Left cardiac atrium (tissue), 4 donors: ENCODE measurements around the gene RABGAP1L. TPM values are rescaled to one million over a fixed set of nuclear protein-coding genes. Genes with fewer than 3 reads are reported as not detected.
"Not testable (repeated sequence)": the region's sequence is repeated elsewhere in the genome, so short reads cannot be mapped to it uniquely, and the experiment has no call there.

Experiments
- ATAC-seq, 2 donors: fragments of 200-7000 bp; cut with Tn5 transposase; one replicate each; pipeline ENCODE4 v1.9.1; 2020; ENCODE audit warnings: mild to moderate bottlenecking in 2 of 2, moderate library complexity in 2 of 2
- DNase-seq: peaks from one replicate; pipeline ENCODE4 v3.0.0-alpha.2; 2020
- intact Hi-C, 2 donors: fragments of 100-400 bp; cut with DNase I; formaldehyde crosslinking; loops; one replicate each; pipeline versions ENCODE4 v1.14.1 to v1.15.1; 2022 to 2023
- total RNA-seq, 2 donors: library from RNA; stranded (reverse); fragmentation: NEBNext Ultra II Directional; extraction: Animal tissue kit (Norgen Biotek cat#: 25700); gene quantifications; one replicate each; pipeline ENCODE4 v1.2.1, GENCODE V29; 2021
- donor health status: DM: no; HTN: yes; CAD: no.
- donor health status: DM: no; HTN: yes; CAD: no; lungs with severe emphysema.
- donor health status: DM: yes; HTN: yes; CAD: no.
- donor health status: Dilated cardiomyopathy.

RABGAP1L gene
- total RNA-seq, 2 donors from 2014 or later = 134 to 145 TPM

DNA sequence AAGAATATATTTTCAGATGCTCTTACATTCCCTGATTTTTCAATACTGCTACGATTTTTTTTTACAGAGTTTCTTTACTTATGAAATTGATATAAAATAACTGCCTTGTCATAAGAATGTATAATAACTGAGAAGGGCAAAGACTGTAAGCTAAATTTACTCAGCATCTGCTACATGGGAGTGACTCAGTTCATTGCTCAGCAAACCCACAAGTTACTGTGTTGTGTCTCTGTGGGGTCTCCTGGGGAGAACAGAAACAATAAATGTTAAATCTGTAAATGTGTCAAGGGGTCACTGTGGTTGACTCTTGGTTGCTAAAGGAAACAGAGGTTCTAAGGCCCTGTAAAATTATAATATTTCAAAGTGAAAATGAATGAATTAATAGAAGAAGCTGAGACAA lies 630.1 kb downstream of the RABGAP1L start:
- DNase-seq = no peak
- ATAC-seq = no peak
- intact Hi-C loops = no loop called here

DNA sequence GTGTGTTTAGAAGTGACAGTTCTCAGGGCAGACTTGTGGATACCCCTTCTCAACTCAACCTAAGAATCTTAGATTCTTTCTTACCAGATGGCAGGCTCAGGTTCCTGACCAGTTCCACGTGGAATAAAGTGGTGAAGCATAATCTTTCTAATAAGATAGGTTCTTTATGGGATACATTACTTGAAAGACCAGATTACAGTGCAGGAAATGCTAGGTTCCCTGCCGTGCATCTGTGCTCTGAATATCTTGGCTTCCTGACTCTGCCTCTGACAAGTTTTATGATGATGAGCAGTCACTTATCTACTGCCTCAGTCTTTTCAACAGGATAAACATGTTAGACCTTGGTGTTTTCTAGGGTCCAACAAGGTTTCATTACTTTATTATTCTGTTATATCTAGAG lies 632.5 kb downstream of the RABGAP1L start:
- intact Hi-C loops = no loop called here

GRCh38 chr1:174794861-174795260 lies 635.5 kb downstream of the RABGAP1L start:
- intact Hi-C loops = no loop called here
- DNase-seq = no peak
- no peak for ATAC-seq

More for the DNA sequence above, 632.5 kb downstream of the RABGAP1L start:
- ATAC-seq (no peak), DNase-seq (no peak)

- intact Hi-C loops = no loop called here
These were observed 636.5 kb downstream of the RABGAP1L start for GRCh38 chr1:174795806-174796205.

GRCh38 chr1:174797398-174797797 lies 638.1 kb downstream of the RABGAP1L start:
- DNase-seq (no peak), ATAC-seq (no peak)
- intact Hi-C loops = no loop called here

More at GRCh38 chr1:174795806-174796205, 636.5 kb downstream of the RABGAP1L start:
- DNase-seq = no peak
- ATAC-seq = no peak

DNA sequence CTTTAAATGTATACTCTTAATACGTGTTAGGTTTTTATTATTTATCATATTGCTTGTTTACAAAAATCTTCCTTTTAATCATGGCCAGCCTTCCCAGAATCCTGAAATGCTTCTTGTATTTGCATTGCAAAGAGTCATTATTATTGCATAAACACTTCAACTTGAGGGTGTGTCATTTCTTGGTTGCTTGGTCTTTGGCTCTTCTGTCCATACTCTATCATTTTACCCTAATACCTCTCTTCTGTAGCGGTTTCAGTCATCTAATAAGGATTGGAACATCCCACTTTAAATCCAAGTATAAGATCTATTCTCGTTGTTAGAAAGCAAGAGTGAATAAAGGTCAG lies 639.8 kb downstream of the RABGAP1L start:
- intact Hi-C loops = no loop called here
- no peak for ATAC-seq
- DNase-seq = no peak

DNA sequence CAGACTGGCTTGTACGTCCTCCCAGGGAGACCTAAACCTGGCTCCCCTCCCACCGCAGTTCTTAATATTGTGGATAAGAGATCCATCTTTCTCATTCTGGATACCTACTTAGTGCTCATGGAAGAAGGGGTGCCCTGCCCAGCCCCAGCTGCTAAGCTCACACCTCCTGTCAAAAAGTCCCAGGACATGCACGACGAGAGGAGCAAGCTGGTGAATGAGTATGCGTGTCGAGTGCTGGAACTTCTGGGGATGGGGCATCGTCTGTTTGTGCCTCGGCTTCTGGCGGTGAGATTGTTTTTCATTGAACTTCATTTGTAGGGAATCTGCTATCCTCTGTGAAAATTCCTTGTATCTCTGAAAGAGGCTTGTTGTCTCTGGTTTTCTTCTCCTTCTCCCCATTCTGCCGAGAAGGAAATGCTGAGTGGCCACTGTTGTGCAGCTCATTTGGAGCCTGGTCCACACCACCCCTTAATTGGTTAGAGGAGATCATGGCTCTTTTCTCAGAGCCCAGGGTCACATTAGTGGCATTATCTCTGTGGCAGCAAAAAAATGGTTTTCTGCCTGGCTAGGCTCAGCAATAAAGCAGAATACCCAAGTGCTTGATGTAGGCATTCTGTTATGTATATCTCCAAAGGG lies 641.0 kb downstream of the RABGAP1L start:
- intact Hi-C loops = no loop called here
- ATAC-seq (peak; percentile 29 to 33), DNase-seq (no peak)

DNA sequence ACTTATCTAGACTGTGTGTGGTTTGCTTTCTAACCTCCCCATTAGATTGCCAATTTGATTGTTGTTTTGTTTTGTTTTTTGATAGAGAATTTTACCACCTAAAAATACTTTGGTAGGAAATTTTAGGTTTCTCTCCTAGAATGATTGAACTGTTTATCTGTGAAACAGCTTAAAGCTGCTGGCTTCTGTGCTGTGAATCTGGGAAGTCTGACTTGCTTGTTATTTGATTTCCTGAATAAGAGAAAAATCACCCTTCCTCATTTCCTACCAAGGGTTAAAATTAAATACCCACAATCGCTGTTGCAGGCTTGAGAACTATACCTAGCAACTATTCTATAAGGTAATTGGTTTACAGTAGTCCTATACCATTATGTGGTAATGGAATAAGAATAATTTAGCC lies 641.6 kb downstream of the RABGAP1L start:
- ATAC-seq (no peak), DNase-seq (no peak)
- intact Hi-C loops = no loop called here

DNA sequence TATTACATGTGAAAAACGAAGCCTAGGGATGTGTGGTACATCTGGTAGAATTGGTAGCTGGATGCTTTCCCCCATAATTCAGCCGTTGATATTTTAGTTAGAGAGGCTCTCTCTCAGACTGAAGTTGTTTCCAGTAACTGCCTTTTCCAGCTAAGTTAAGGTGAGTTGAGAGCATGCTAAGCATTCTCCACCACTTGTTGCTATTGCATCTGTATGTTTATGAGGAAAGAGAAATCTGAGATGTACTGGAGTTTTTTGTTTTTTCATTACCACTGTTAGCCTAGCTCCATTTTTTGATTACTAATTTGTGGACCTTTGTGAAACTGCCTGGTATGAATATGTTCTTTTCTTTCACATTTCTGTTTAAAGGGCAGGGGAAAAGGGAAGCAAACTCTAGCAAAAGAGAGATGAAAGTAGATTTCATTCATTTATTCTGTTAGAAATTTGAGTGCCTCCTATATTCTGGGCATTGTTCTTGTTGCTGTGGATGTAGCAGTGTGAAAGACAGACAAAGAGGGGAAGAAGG lies 650.5 kb downstream of the RABGAP1L start:
- intact Hi-C loops = no loop called here
- ATAC-seq = no peak
- DNase-seq = no peak

GRCh38 chr1:174812016-174812415 lies 652.7 kb downstream of the RABGAP1L start:
- no peak for DNase-seq
- intact Hi-C loops = no loop called here
- ATAC-seq = no peak

DNA sequence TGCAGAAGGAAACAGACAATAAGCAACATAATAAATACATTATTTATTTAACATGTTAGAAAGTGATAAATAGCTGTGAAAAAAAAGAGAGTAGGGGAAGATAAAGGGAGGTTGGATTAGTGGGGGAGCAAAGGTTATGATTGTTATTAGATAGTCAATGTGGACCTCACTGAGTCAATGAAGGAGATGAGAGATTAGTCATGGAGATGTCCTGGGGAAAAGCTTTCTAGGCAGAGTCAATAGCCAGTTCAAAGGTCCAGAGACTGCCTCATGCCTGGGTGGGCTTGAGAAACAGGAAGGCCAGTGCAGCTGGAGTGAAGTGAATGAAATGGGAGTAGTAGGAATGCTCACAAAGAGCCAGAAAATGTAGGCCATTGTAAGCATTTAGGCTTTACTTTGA lies 653.3 kb downstream of the RABGAP1L start:
- ATAC-seq = no peak
- no peak for DNase-seq

DNA sequence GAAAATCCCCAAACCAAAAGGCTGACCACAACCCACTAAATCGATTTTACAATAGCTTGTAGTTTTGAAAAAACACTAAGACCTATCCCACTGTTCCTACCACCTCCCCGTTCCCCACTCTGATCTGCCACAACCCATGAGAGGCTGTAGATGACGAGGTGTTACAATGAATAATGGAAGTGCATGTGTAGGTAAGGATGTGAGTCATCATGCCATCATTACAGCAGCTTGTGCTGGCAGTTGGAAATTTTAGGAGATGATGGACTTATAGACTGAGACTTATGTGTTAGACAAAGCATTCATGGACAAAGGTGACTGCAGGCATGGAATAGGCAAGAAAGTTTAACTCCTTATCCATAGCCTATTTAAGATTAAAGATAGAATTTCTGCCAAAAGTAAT lies 655.7 kb downstream of the RABGAP1L start:
- intact Hi-C loops = no loop called here
- no peak for DNase-seq
- peak in 1 of 2 donors; percentile 25 for ATAC-seq

More for the DNA sequence above, 653.3 kb downstream of the RABGAP1L start:
- intact Hi-C loops = no loop called here

DNA sequence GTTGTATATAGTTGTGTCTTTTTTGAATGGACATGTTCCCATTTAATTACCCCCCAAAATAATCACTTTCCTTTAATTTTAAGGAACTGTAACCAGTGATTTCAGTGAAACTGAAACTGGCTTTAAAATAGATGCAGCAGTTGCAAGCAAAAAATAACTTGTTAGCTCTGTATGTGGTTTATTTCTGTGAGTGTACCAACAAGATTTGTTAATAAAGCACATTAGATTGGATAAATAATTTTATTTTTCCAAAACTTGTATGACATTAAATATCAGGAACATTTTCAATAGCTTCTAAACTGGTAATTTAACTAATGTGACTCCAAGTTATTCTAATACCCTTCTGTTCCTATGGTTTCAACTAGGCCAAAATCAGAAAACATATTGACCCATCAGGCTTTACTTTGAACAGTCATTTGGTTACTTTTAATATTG lies 656.2 kb downstream of the RABGAP1L start:
- no peak for DNase-seq
- ATAC-seq = no peak
- intact Hi-C loops = no loop called here

DNA sequence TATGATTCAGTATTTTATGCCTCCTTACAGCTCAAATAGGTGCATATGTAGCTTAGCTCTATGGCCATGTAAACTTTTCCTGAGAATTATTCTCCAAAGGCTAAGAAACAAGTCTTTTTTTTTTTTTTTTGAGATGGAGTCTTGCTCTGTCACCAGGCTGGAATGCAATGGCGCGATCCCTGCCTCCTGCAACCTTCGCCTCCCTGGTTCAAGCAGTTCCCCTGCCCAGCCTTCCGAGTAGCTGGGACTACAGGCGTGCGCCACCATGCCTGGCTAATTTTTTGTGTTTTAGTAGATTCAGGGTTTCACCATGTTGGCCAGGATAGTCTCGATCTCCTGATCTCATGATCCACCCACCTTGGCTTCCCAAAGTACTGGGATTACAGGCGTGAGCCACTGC lies 657.3 kb downstream of the RABGAP1L start:
- ATAC-seq, DNase-seq, intact Hi-C loops: not testable (repeated sequence)

DNA sequence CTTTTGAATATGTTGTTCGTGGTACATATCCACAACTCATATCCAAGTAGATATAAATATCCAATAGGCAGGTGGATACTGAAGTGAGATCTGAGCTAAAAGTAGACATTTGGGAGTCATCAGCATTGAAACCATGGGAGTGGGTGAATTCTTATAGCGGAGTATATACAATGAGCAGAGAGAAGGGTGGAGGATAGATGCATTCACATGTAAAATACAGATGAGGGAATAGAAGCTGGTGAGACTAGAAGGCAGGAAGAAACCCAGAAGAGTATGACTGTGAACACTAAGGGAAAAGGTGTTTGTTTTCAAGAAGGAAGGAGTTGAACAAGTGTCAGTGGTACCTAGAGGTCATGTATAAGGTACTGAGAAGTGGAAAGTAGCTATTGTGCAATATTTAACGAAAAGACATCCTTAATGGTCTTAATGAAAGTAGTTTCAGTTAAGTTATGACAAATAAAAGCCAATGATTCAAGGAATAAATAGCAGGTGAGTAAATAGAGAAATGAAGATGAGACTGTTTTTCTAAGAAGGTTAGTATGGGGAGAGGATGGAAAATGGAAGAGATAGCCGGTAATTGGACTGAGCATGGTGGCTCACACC lies 658.8 kb downstream of the RABGAP1L start:
- ATAC-seq (no peak), DNase-seq (no peak)
- intact Hi-C loops = no loop called here

DNA sequence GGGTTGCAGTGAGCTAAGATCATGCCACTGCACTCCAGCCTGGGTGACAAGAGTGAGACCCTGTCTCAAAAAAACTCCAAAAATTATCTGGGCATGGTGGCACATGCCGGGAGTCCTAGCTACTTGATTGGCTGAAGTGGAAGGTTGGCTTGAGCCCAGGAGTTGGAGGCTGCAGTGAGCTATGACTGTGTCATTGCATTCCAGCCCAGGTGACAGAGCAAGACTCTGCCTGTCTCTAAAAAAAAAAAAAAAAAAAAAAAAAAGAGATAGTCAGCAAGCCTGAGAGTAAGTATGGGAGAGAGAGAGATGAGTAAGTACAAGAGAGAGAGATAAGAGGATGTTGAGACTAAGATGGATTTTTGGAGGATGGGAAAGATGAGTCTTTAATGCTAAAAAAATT lies 659.6 kb downstream of the RABGAP1L start:
- peak in 1 of 2 donors; percentile 86 for ATAC-seq
- intact Hi-C loops = no loop called here
- peak; percentile 36 for DNase-seq

DNA sequence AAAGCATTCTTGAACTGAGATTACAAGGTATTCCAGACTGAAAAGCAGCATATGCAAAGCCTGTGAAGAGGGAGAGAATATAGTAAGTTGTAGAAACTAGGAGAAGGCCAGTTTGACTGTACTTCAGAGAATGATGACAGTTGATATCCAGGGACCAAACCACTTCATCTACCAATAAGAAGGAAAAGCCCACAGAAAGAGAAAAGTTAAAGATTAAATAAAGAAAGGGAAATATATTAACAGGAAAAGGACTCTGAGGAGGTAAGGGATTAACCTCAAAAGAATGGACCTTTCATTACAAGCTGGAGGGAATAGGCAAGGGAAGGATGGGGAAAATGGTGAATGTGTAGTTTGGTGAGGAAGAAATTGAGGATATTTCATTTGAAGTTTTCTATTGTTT lies 660.3 kb downstream of the RABGAP1L start:
- no peak for ATAC-seq
- intact Hi-C loops = no loop called here
- no peak for DNase-seq

DNA sequence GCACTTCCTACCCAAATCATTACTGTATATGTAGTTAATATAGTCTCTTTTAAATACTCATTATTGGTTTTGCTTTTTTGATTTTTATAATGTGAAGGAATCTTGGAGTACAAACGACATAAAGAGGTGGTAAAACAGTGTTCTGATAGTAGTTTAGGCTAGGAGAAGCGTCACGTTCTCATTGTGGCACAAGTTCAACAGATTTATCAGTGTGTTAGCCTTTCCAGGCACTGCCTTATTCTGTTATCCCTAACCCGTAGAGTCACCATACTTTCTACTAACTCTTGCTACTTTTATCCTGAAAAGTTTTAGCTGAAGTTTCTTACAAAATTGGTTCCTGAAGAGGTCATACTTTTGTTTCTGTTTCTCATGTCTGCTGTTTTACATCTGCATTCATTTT lies 665.8 kb downstream of the RABGAP1L start:
- intact Hi-C loops = no loop called here
- no peak for DNase-seq
- no peak for ATAC-seq

GRCh38 chr1:174825806-174826205 lies 666.5 kb downstream of the RABGAP1L start:
- DNase-seq = no peak
- intact Hi-C loops = no loop called here
- ATAC-seq = no peak

GRCh38 chr1:174828264-174828663 lies 668.9 kb downstream of the RABGAP1L start:
- intact Hi-C loops = no loop called here
- DNase-seq = no peak
- ATAC-seq = no peak

DNA sequence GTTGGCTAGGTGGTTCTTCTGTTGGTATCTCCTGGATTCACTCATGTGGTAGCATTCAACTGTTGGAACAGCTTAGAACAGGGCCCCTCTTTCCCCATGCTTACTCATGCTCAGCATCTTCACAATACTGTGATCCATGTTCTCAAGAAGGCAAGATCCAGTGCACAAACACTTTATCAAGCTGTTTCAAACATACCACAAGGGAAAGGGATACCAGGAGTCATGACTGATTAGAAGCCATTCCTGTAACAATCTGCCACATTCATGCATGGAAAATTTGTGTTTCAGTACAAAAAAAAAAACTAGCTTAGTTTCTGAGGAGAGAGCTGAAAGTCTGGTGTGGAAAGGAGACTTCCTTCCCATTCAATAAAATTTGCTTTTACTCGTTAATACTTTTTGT lies 670.7 kb downstream of the RABGAP1L start:
- intact Hi-C loops = no loop called here
- DNase-seq = no peak
- no peak for ATAC-seq
